ENCODE results near the gene NLRP9.

DNA sequence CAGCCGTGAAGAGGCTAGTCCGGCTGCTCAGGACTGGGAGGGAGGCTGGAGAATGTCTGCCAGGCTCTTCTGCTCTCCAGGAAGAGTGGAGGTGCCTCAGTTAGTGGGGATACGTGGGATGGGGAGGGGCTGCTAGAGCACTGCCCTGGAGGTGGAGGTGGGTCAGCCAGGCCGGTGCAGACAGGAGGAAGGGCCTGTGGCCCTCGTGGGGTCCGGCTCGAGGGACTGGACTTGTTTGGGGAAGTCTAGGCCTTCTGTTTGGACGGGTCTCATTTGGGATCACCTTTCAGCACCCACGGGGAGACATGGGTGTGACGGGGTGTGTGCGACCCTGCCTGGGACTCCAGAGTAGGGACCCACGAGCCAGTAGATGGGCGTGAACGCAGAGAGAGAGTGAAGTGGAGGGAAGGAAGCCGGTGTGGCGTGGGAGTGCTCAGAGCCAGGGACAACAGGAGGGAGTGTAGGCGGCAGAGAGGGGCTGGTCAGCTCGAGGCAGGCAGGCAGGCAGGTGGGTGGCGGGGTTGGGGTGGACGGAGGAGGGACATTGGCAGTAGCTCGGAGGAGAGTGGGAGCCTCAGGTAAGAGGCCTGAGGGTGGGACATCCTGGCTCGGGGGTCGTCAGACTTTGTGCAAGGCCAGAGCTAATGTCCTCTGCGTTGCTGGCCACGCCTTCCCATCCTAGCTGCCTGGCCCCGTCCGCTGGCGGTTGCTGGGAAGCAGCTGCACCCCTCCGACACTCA lies 51.7 kb downstream of the NLRP9 start:
- no peak for TF ChIP-seq POLR2AphosphoS5 (IDR thresholded peaks at IDR 0.05; ENCODE audit: low read depth, low read length)
- no peak for TF ChIP-seq ZFX (IDR thresholded peaks at IDR 0.05)
- TF ChIP-seq, protein P1, sequence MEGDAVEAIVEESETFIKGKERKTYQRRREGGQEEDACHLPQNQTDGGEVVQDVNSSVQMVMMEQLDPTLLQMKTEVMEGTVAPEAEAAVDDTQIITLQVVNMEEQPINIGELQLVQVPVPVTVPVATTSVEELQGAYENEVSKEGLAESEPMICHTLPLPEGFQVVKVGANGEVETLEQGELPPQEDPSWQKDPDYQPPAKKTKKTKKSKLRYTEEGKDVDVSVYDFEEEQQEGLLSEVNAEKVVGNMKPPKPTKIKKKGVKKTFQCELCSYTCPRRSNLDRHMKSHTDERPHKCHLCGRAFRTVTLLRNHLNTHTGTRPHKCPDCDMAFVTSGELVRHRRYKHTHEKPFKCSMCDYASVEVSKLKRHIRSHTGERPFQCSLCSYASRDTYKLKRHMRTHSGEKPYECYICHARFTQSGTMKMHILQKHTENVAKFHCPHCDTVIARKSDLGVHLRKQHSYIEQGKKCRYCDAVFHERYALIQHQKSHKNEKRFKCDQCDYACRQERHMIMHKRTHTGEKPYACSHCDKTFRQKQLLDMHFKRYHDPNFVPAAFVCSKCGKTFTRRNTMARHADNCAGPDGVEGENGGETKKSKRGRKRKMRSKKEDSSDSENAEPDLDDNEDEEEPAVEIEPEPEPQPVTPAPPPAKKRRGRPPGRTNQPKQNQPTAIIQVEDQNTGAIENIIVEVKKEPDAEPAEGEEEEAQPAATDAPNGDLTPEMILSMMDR (IDR thresholded peaks at IDR 0.05 in 2 of 3, conservative IDR thresholded peaks at IDR 0.05 in 1 of 3; ENCODE audit: borderline replicate concordance in 1 of 3, insufficient read depth in 1 of 3, low read depth in 2 of 3, low read length in 2 of 3) = no peak
- TF ChIP-seq, protein P2, sequence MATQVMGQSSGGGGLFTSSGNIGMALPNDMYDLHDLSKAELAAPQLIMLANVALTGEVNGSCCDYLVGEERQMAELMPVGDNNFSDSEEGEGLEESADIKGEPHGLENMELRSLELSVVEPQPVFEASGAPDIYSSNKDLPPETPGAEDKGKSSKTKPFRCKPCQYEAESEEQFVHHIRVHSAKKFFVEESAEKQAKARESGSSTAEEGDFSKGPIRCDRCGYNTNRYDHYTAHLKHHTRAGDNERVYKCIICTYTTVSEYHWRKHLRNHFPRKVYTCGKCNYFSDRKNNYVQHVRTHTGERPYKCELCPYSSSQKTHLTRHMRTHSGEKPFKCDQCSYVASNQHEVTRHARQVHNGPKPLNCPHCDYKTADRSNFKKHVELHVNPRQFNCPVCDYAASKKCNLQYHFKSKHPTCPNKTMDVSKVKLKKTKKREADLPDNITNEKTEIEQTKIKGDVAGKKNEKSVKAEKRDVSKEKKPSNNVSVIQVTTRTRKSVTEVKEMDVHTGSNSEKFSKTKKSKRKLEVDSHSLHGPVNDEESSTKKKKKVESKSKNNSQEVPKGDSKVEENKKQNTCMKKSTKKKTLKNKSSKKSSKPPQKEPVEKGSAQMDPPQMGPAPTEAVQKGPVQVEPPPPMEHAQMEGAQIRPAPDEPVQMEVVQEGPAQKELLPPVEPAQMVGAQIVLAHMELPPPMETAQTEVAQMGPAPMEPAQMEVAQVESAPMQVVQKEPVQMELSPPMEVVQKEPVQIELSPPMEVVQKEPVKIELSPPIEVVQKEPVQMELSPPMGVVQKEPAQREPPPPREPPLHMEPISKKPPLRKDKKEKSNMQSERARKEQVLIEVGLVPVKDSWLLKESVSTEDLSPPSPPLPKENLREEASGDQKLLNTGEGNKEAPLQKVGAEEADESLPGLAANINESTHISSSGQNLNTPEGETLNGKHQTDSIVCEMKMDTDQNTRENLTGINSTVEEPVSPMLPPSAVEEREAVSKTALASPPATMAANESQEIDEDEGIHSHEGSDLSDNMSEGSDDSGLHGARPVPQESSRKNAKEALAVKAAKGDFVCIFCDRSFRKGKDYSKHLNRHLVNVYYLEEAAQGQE (IDR thresholded peaks at IDR 0.05; ENCODE audit: low read depth) = no peak
- TF ChIP-seq EZH2 (IDR thresholded peaks at IDR 0.05) = no peak
- TF ChIP-seq SP1 (IDR thresholded peaks at IDR 0.05; ENCODE audit: low read depth) = no peak
- TF ChIP-seq POLR2A (IDR thresholded peaks at IDR 0.05; ENCODE audit: borderline replicate concordance, extremely low read depth, insufficient read depth, insufficient read length) = no peak
- TF ChIP-seq RAD21 (IDR thresholded peaks at IDR 0.05; ENCODE audit: low read depth) = no peak
- TF ChIP-seq TCF7L2 (IDR thresholded peaks at IDR 0.05; ENCODE audit: borderline replicate concordance, extremely low read depth, insufficient read depth, insufficient read length) = no peak
- no peak for TF ChIP-seq EZH2phosphoT487 (IDR thresholded peaks at IDR 0.05; ENCODE audit: borderline replicate concordance)
- no peak for TF ChIP-seq SIN3A (IDR thresholded peaks at IDR 0.05; ENCODE audit: low read depth)
